ENCODE measurements around the gene NAP1L5.

GRCh38 chr4:88697588-88698329, at the start of gene NAP1L5:
- no peak for TF ChIP-seq CTCF (IDR thresholded peaks at IDR 0.05; ENCODE audit: insufficient read depth, low read depth, low read length)
- no peak for TF ChIP-seq EZH2 (IDR thresholded peaks at IDR 0.05; ENCODE audit: insufficient read depth, low read length)

Measured in astrocyte (in vitro differentiated cells and primary cell).